HEK293 (cell line): ENCODE data around the gene LCMT2.
A peak's percentile ranks its signal among the peaks of the same experiment; 100 is the strongest.
"Not testable (repeated sequence)": the region's sequence is repeated elsewhere in the genome, so short reads cannot be mapped to it uniquely, and the experiment has no call there.

Experiments
- CTCF ChIA-PET: fragments of 350-600 bp; formaldehyde crosslinking; extraction: SDS; loops from one replicate; lab custom pipeline; 2021; ENCODE audit warnings: antibody characterized with exemption; lab: Yijun Ruan, JAX
- POLR2A ChIA-PET: fragments of 300-600 bp; formaldehyde crosslinking; extraction: SDS; loops from one replicate; lab custom pipeline; 2020; ENCODE audit warnings: antibody characterized with exemption, inconsistent platforms; lab: Yijun Ruan, JAX
- H3K27ac ChIP-seq: fragments of 200-500 bp; sonication (Bioruptor generic); 2 replicates; pipeline ENCODE4 v1.5.1; 2014; ENCODE audit warnings: low read depth, low read length, control low read depth, inconsistent platforms; ENCODE audit errors: extremely low read depth
- H3K36me3 ChIP-seq, 2 experiments: fragments of 200-500 bp in 1 of 2; sonication (Bioruptor generic) in 1 of 2; 1 replicate in 1 of 2; 2 replicates in 1 of 2; pipeline ENCODE4 v1.5.1; 2014 to 2017; ENCODE audit warnings: inconsistent platforms in 2 of 2, low read length in 2 of 2; ENCODE audit not compliant: control insufficient read depth in 2 of 2, insufficient read depth in 1 of 2
- H3K4me1 ChIP-seq: fragments of 200-500 bp; sonication (Bioruptor generic); 2 replicates; pipeline ENCODE4 v1.5.1; 2014; ENCODE audit warnings: mild to moderate bottlenecking, low read length, inconsistent platforms; ENCODE audit not compliant: control insufficient read depth, insufficient read depth
- H3K4me3 ChIP-seq: 2 replicates; pipeline ENCODE4 v1.5.1; 2011; ENCODE audit warnings: low read depth, mild to moderate bottlenecking, control low read depth, low read length, moderate library complexity
- H3K9me3 ChIP-seq: fragments of 200-500 bp; sonication (Bioruptor generic); 2 replicates; pipeline ENCODE4 v1.5.1; 2014; ENCODE audit warnings: low read depth, low read length, inconsistent platforms; ENCODE audit not compliant: control insufficient read depth, insufficient read depth
- FEZF1 ChIP-seq: fragments of 450-650 bp; formaldehyde crosslinking; IDR thresholded peaks from 2 replicates; pipeline ENCODE4 v1.5.1; 2016; ENCODE audit warnings: missing biosample characterization, missing genetic modification characterization
- GLIS2 ChIP-seq: fragments of 450-650 bp; formaldehyde crosslinking; IDR thresholded peaks from 2 replicates; pipeline ENCODE4 v1.5.1; 2016; ENCODE audit warnings: missing biosample characterization, missing genetic modification characterization
- HOXD13 ChIP-seq: sonication (generic); formaldehyde crosslinking; IDR thresholded peaks from 2 replicates; pipeline ENCODE4 v1.8.0; 2022; ENCODE audit warnings: missing genetic modification reagents, borderline replicate concordance
- REST ChIP-seq: fragments of 450-650 bp; formaldehyde crosslinking; IDR thresholded peaks from 2 replicates; pipeline ENCODE4 v1.5.1; 2016; ENCODE audit warnings: missing biosample characterization, missing genetic modification characterization
- ZBTB10 ChIP-seq: fragments of 450-650 bp; formaldehyde crosslinking; IDR thresholded peaks from 2 replicates; pipeline ENCODE4 v1.5.1; 2016; ENCODE audit warnings: missing biosample characterization, missing genetic modification characterization
- ZBTB26 ChIP-seq: fragments of 450-650 bp; formaldehyde crosslinking; optimal IDR thresholded peaks from 2 replicates; pipeline ENCODE3; 2016; ENCODE audit warnings: missing biosample characterization, mild to moderate bottlenecking, missing genetic modification characterization
- ZNF155 ChIP-seq: fragments of 450-650 bp; formaldehyde crosslinking; IDR thresholded peaks from 2 replicates; pipeline ENCODE4 v1.5.1; 2016; ENCODE audit warnings: missing biosample characterization, missing genetic modification characterization
- ZNF184 ChIP-seq: fragments of 450-650 bp; IDR thresholded peaks from 2 replicates; pipeline ENCODE4 v1.5.1; 2018; ENCODE audit warnings: missing biosample characterization, mild to moderate bottlenecking, missing genetic modification characterization
- ZNF221 ChIP-seq: fragments of 450-650 bp; formaldehyde crosslinking; IDR thresholded peaks from 2 replicates; pipeline ENCODE4 v1.5.1; 2017; ENCODE audit warnings: missing biosample characterization, missing genetic modification characterization, borderline replicate concordance
- ZNF239 ChIP-seq: fragments of 450-650 bp; formaldehyde crosslinking; IDR thresholded peaks from 2 replicates; pipeline ENCODE4 v1.5.1; 2016; ENCODE audit warnings: missing biosample characterization, missing genetic modification characterization
- ZNF24 ChIP-seq: fragments of 450-650 bp; formaldehyde crosslinking; IDR thresholded peaks from 2 replicates; pipeline ENCODE4 v1.5.1; 2016; ENCODE audit warnings: missing biosample characterization, missing genetic modification characterization
- ZNF266 ChIP-seq: fragments of 450-650 bp; formaldehyde crosslinking; IDR thresholded peaks from 2 replicates; pipeline ENCODE4 v1.5.1; 2016; ENCODE audit warnings: missing biosample characterization, missing genetic modification characterization, low read depth
- ZNF324 ChIP-seq: fragments of 450-650 bp; formaldehyde crosslinking; IDR thresholded peaks from 2 replicates; pipeline ENCODE4 v1.5.1; 2016; ENCODE audit warnings: missing biosample characterization, missing genetic modification characterization
- ZNF341 ChIP-seq: fragments of 450-650 bp; formaldehyde crosslinking; IDR thresholded peaks from 2 replicates; pipeline ENCODE4; 2016; ENCODE audit warnings: low read depth, missing biosample characterization, missing genetic modification characterization
- ZNF473 ChIP-seq: fragments of 450-650 bp; formaldehyde crosslinking; IDR thresholded peaks from 2 replicates; pipeline ENCODE4 v1.5.1; 2017; ENCODE audit warnings: missing biosample characterization, missing genetic modification characterization
- ZNF544 ChIP-seq: fragments of 450-650 bp; formaldehyde crosslinking; IDR thresholded peaks from 2 replicates; pipeline ENCODE4 v1.5.0; 2017; ENCODE audit warnings: missing biosample characterization, missing genetic modification characterization
- ZNF571 ChIP-seq: fragments of 450-650 bp; formaldehyde crosslinking; IDR thresholded peaks from 2 replicates; pipeline ENCODE4 v1.5.0; 2017; ENCODE audit warnings: missing biosample characterization, missing genetic modification characterization
- ZNF585B ChIP-seq: fragments of 450-650 bp; formaldehyde crosslinking; IDR thresholded peaks from 2 replicates; pipeline ENCODE4 v1.5.1; 2016; ENCODE audit warnings: missing biosample characterization, missing genetic modification characterization
- ZNF629 ChIP-seq: fragments of 450-650 bp; formaldehyde crosslinking; IDR thresholded peaks from 2 replicates; pipeline ENCODE4 v1.5.1; 2017; ENCODE audit warnings: missing biosample characterization, missing genetic modification characterization
- ZNF639 ChIP-seq: fragments of 450-650 bp; formaldehyde crosslinking; IDR thresholded peaks from 2 replicates; pipeline ENCODE4 v1.5.1; 2016; ENCODE audit warnings: missing biosample characterization, missing genetic modification characterization
- ZXDB ChIP-seq: fragments of 450-650 bp; formaldehyde crosslinking; IDR thresholded peaks from 2 replicates; pipeline ENCODE4 v1.5.1; 2016; ENCODE audit warnings: missing biosample characterization, missing genetic modification characterization

The LCMT2 gene

GRCh38 chr15:43293432-43293831 lies 36.9 kb downstream of the LCMT2 start (continued):
- no peak for TF ChIP-seq REST (tag by site-specific recombination)
- TF ChIP-seq GLIS2 (tag by site-specific recombination), result no peak
- no peak for TF ChIP-seq ZXDB (tag by site-specific recombination)

GRCh38 chr15:43292375-43293078 lies 37.8 kb downstream of the LCMT2 start:
- H3K36me3 ChIP-seq, result no peaks in the 10 kb centered on the region
- ChIA-PET CTCF (interaction anchor here (0.7 kb wide), 1 partner anchor 1882 kb away, joined by 3 read pairs; no protein-coding TSS in a partner anchor), POLR2A (no interaction called here)
- no peaks in the 10 kb centered on the region for H3K4me1 ChIP-seq
- H3K4me3 ChIP-seq, result no peak overlapping the region
- no peak for TF ChIP-seq ZNF324
- no peak for TF ChIP-seq ZNF221 (tag by site-specific recombination)
- no peak for TF ChIP-seq ZBTB10 (tag by site-specific recombination)
- no peak for TF ChIP-seq ZNF239 (tag by site-specific recombination)
- TF ChIP-seq ZNF266 (tag by site-specific recombination), result no peak
- H3K9me3 ChIP-seq, result no peaks in the 10 kb centered on the region
- H3K27ac ChIP-seq, result no peak overlapping the region

GRCh38 chr15:43289656-43290055 lies 40.7 kb downstream of the LCMT2 start:
- H3K9me3 ChIP-seq, CTCF ChIA-PET, H3K4me1 ChIP-seq, H3K36me3 ChIP-seq, POLR2A ChIA-PET, H3K27ac ChIP-seq, H3K4me3 ChIP-seq: not testable (repeated sequence)
- TF ChIP-seq ZNF184 (tag by site-specific recombination), result 0 out of 2 replicates have a peak, but pooled peaks have one; percentile 60

- CTCF ChIA-PET, result interaction anchor here (0.6 to 5.3 kb wide), 3 partner anchors 62 to 583 kb away, joined by 3 to 50 read pairs (median 3); no protein-coding TSS in a partner anchor
- Histone ChIP-seq H3K9me3 (no peaks in the 10 kb centered on the region), H3K27ac (no peak overlapping the region), H3K4me1 (no peaks in the 10 kb centered on the region), H3K36me3 (no peaks in the 10 kb centered on the region), H3K4me3 (no peak overlapping the region)
- POLR2A ChIA-PET, result no interaction called here
- TF ChIP-seq ZNF629 (tag by site-specific recombination) (no peak), ZNF544 (tag by site-specific recombination) (no peak), FEZF1 (tag by site-specific recombination) (no peak), HOXD13 (no peak), ZNF155 (no peak), ZNF473 (tag by site-specific recombination) (no peak), ZNF24 (tag by site-specific recombination) (no peak), ZNF639 (tag by site-specific recombination) (no peak), ZBTB26 (no peak), ZNF571 (no peak), ZNF585B (tag by site-specific recombination) (no peak), ZNF341 (tag by site-specific recombination) (no peak)
Observed at GRCh38 chr15:43287254-43287653, 43.1 kb downstream of the LCMT2 start.
